HG03064 (cell line): ENCODE results near the gene GVQW3.
"Not testable (repeated sequence)": the region's sequence is repeated elsewhere in the genome, so short reads cannot be mapped to it uniquely, and the experiment has no call there.

Experiments
- ATAC-seq: cut with Tn5 transposase; IDR thresholded peaks from one replicate; pipeline ENCODE4 v1.9.1; 2021; ENCODE audit warnings: low read depth; ENCODE audit not compliant: unreplicated experiment

The GVQW3 gene

GRCh38 chr11:76382209-76382608 is 1.1 kb downstream of the GVQW3 start:
- no peak for ATAC-seq

DNA sequence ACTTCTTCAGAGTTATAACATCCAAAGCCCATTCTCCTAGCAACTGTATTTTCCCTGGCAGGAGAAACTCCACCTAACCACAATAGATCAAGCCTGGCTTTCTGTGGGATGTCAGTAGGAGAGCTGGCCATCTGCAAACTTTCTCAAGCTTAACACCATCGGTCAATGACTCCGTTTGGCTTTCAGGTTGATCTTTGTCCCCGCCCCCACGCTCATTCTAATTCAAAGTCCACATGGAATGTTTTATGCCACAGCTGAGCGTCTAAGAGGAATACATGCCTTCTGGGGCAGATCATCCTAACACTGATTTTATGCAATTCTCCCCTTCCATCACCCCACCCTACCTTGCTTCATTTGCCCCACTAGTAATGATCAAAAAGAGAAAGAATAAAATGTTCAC is 4.8 kb downstream of the GVQW3 start:
- ATAC-seq: no peak

- ATAC-seq: no peak
These were observed 7.3 kb downstream of the GVQW3 start for GRCh38 chr11:76388408-76388807.

DNA sequence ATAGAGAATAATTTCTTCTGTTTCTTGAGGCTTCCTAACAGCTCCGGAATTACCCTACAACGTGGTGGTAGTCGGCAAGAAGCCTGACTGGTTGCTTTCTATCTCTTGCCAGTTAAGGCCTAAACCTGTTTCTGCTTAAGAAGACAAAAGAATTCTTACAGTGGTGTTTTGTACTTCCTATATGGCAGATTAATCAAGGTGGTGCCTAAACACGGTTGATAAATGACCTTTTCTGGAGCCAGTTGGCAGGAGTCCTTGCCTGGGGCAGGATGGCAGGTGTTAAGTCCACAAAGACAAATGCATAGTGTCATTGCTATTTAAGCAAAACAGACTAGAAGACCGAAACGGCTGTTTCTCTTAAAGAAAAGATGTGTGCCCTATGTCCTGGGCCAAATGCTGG is 9.9 kb downstream of the GVQW3 start:
- no peak for ATAC-seq

GRCh38 chr11:76391811-76392475 is 10.8 kb downstream of the GVQW3 start:
- no peak for ATAC-seq

GRCh38 chr11:76392870-76393269 is 11.7 kb downstream of the GVQW3 start:
- ATAC-seq: no peak

DNA sequence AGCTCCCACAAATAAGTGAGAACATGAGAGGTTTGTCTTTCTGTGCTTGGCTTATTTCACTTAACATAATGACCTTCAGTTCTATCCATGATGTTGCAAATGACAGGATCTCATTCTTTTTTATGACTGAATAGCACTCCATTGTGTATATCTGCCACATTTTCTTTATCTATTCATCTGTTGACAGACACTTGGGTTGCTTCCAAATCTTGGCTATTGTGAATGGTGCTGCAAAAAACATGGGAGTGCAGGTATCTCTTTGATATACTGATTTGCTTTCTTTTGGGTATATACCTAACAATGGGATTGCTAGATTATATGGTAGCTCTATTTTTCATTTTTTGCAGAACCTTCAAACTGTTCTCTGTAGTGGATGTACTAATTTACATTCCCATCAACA is 13.3 kb downstream of the GVQW3 start:
- ATAC-seq: no peak

DNA sequence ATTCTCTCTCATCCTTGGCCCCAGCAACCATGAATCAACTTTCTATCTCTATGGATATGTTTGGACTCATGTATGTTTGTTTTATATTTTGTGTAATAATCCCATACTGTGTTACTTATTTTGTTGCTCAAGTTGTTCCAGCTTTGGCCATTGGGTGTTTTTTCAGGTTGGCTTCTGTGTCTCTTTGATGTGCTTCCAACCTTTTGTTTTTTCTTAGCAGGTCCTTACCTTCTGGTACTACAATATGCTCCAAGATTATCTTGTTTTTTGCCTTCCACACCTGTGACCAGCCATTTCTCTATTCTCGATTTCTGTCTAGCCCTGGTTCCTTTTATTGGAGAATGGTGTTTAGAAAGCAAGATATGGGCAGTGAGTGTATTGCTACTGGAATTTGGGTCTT is 14.2 kb downstream of the GVQW3 start:
- no peak for ATAC-seq

GRCh38 chr11:76397383-76397782 is 16.3 kb downstream of the GVQW3 start:
- ATAC-seq: no peak

GRCh38 chr11:76400967-76401366 is 19.8 kb downstream of the GVQW3 start:
- ATAC-seq: no peak

GRCh38 chr11:76401484-76401883 is 20.4 kb downstream of the GVQW3 start:
- ATAC-seq: not testable (repeated sequence)

GRCh38 chr11:76406359-76406758 is 25.2 kb downstream of the GVQW3 start:
- no peak for ATAC-seq

DNA sequence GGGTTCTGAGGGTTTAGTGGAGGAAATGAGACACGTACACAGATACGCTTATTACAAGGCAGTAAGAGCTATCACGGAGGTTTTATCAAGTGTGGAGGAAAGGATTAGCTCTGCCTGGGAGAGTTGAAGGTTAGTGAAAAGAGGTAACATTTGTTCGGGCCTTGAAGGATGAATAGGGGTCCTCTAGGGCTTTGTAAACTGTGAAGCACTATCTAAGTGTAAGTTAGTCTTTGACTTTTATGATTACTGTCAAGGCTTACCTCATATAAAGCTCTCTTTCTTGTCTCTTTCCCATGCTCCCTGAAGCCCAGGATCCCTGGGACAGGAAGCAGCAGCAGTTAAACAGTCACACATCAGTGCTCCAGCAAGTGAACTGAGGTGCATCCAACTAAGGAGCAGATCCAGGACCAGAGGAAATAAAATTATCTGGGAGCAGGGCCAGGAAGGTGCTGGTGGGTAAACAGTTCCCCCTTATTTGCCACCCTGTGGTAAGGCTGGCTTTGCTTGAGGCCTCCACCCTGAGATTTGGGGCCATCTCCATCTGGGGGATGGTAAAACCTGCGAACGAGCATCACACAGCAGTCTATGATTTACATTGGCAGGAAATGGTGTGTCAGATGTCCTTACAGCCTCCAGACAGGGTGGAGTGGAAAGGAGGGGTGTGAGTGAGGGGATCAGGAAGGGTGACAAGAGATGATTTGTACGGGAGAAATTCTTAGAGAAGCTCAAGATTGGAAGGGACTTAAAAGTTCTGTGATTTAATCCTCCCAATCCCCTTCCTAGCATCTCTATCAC is 27.2 kb downstream of the GVQW3 start:
- no peak for ATAC-seq

DNA sequence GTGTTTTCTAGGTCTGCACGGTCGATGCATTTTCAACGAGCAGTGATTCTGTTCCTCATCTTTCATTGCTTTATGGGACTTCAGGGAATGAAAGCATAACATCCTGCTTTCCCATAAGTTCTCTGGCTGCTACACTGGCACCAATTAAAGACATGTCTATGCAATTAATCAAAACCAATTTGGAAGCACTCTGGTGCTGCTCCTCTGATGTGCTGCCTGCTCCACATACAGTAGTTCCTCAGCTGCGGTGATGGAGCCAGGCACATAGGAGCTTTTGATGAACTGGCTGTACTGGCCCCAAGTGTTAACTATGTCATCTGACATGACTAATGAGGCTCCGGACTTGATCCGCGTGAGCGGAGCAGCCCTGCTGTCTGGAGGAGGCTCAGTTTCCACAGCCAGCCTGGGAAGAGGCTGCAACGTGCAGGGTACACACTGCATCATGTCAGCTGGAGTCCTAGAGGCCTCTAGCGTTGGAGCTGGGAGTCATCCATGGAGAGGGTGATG is 29.8 kb downstream of the GVQW3 start:
- no peak for ATAC-seq

- no peak for ATAC-seq
These were observed 34.0 kb downstream of the GVQW3 start for GRCh38 chr11:76415073-76415472.

DNA sequence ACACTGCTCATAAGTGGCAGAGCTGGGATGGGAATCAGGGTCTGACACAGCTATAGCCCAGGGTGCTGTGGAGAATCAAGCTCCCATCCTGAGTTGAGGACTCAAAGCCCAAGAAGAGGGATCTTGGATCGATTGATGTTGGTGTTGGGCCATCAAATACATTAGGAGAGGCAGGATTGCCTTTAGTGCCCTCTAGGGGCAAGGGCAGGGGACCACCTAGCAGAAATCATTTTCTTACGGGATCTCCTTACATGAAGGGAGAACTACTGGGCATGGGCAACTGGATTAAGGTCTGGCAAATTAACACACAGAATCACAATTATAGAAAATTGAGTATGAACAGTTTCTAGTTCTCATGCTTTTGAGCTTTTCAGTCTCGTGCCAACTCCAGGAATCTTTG is 38.8 kb downstream of the GVQW3 start:
- ATAC-seq: no peak

- ATAC-seq: no peak
These were observed 43.3 kb downstream of the GVQW3 start for GRCh38 chr11:76424379-76424778.

DNA sequence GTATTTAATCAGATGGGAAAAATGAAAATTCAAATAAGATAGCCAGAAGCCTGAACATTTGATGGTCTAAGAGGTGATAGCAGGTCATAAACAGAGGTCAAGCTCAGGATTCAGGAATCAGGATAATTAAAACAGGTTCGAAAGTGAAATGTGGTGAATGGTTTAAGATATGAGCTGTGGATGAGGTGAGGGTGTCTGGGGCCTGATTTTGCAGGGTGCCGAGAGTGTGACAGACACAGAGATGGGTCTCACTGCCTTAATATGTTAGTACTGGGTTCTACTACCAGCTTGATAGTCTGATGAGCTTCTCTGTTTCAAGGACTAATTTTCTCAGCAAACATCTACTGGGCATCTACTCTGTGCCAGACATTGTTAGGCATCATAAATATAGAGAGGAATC is 43.8 kb downstream of the GVQW3 start:
- no peak for ATAC-seq

DNA sequence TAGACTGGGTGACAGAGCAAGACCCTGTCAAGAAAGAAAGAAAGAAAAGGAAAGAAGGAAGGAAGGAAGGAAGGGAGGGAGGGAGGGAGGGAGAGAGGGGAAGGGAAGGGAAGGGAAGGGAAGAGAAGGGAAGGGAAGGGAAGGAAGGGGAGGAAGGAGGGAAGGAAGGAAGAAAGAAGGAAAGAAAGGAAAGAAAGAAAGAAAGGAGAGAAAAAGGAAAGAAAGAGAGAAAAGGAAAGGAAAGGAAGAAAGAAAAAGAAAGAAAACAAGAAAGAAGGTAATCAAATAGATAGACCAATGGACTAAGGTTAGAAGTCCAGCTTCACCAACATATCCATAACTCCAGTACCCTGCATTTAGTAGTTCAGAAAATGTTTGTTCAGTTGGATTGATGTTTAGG is 45.5 kb downstream of the GVQW3 start:
- ATAC-seq: no peak

DNA sequence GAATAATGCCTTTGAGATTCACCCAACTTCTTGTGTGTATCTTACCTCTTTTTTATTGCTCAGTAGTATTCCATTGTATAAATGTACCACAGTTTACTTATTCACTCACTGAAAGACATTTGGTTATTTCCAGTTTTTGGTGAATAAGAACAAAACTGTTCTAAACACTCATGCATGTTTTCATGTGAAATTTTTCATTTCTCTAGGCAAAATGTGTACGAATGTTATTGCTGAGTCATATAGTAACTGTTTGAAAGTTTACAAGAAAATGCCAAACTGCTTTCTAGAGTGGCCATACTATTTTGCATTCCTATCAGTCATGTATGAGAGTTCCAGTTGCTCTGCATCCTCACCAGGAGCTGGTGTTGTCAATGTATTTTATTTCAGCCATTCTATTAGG is 54.9 kb downstream of the GVQW3 start:
- ATAC-seq: no peak

DNA sequence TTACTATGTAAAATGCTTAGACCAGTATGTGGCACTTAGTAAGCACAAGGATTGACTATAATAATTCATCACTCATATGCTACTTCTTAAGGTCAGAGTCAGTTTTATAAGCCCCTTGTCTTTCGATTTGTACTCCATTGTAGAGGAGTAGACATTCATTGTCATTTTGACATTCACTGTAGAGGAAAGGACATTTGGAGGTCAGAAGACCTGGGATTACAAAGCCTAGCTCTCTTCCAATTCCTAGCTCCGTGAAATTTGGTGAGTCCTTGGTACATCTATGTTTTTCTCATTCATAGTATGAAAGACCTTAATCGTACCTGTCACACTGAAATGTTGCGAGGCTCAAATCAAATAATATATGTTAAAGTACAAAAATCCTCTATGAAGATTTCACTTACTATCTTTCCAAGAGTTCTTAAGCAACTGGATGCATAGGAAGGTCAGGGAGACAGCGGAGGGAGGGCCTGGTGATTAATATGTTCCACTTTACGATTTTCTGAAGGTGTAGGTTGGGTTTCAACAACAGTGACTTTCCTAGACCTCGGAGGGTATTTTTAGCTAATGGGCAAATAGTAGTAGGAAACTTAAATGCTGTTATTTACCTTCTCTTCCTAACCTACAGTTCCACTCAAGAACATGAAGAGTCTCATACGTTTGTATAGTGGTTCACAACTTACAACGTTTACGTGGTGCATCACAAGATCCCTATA is 62.3 kb downstream of the GVQW3 start:
- no peak for ATAC-seq

GRCh38 chr11:76444065-76444383 is 62.9 kb downstream of the GVQW3 start:
- ATAC-seq: no peak
